ENCODE measurements around the gene SORCS2.

SORCS2 gene

DNA sequence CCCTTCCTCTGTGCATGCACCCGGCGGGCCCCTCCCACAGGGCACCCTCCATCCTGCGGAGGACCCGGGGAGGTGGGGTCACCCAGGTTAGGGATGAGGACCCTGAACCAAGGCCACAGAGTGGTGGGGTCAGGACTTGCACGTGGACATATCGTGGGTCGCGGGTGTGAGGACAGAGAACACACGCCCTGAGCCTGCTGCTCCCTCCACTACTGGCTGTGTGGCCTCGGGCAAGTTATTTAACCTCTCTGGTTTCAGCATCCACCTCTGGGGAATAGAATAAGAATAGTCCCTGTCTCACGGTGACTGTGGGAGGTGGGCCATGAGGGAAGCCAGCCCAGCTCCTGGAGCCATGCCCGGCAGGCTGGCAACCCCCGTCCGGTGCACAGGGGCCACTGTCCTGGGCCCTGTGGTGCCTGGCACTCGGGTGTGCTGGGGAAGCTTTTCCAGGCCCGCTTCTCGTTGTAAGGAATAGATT is 237.3 kb downstream of the SORCS2 start (continued):
- TF ChIP-seq, protein P1, sequence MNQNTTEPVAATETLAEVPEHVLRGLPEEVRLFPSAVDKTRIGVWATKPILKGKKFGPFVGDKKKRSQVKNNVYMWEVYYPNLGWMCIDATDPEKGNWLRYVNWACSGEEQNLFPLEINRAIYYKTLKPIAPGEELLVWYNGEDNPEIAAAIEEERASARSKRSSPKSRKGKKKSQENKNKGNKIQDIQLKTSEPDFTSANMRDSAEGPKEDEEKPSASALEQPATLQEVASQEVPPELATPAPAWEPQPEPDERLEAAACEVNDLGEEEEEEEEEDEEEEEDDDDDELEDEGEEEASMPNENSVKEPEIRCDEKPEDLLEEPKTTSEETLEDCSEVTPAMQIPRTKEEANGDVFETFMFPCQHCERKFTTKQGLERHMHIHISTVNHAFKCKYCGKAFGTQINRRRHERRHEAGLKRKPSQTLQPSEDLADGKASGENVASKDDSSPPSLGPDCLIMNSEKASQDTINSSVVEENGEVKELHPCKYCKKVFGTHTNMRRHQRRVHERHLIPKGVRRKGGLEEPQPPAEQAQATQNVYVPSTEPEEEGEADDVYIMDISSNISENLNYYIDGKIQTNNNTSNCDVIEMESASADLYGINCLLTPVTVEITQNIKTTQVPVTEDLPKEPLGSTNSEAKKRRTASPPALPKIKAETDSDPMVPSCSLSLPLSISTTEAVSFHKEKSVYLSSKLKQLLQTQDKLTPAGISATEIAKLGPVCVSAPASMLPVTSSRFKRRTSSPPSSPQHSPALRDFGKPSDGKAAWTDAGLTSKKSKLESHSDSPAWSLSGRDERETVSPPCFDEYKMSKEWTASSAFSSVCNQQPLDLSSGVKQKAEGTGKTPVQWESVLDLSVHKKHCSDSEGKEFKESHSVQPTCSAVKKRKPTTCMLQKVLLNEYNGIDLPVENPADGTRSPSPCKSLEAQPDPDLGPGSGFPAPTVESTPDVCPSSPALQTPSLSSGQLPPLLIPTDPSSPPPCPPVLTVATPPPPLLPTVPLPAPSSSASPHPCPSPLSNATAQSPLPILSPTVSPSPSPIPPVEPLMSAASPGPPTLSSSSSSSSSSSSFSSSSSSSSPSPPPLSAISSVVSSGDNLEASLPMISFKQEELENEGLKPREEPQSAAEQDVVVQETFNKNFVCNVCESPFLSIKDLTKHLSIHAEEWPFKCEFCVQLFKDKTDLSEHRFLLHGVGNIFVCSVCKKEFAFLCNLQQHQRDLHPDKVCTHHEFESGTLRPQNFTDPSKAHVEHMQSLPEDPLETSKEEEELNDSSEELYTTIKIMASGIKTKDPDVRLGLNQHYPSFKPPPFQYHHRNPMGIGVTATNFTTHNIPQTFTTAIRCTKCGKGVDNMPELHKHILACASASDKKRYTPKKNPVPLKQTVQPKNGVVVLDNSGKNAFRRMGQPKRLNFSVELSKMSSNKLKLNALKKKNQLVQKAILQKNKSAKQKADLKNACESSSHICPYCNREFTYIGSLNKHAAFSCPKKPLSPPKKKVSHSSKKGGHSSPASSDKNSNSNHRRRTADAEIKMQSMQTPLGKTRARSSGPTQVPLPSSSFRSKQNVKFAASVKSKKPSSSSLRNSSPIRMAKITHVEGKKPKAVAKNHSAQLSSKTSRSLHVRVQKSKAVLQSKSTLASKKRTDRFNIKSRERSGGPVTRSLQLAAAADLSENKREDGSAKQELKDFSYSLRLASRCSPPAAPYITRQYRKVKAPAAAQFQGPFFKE (tag by site-specific recombination; IDR thresholded peaks at IDR 0.05; ENCODE audit: borderline replicate concordance) = no peak
- TF ChIP-seq, protein P2, sequence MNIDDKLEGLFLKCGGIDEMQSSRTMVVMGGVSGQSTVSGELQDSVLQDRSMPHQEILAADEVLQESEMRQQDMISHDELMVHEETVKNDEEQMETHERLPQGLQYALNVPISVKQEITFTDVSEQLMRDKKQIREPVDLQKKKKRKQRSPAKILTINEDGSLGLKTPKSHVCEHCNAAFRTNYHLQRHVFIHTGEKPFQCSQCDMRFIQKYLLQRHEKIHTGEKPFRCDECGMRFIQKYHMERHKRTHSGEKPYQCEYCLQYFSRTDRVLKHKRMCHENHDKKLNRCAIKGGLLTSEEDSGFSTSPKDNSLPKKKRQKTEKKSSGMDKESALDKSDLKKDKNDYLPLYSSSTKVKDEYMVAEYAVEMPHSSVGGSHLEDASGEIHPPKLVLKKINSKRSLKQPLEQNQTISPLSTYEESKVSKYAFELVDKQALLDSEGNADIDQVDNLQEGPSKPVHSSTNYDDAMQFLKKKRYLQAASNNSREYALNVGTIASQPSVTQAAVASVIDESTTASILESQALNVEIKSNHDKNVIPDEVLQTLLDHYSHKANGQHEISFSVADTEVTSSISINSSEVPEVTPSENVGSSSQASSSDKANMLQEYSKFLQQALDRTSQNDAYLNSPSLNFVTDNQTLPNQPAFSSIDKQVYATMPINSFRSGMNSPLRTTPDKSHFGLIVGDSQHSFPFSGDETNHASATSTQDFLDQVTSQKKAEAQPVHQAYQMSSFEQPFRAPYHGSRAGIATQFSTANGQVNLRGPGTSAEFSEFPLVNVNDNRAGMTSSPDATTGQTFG (tag by site-specific recombination; IDR thresholded peaks at IDR 0.05; ENCODE audit: borderline replicate concordance) = no peak
- TF ChIP-seq ZFP3 (tag by site-specific recombination; IDR thresholded peaks at IDR 0.05; ENCODE audit: low read depth) (no peak), WT1 (tag by site-specific recombination; IDR thresholded peaks at IDR 0.05) (no peak), ZNF514 (tag by site-specific recombination; IDR thresholded peaks at IDR 0.05) (no peak)

DNA sequence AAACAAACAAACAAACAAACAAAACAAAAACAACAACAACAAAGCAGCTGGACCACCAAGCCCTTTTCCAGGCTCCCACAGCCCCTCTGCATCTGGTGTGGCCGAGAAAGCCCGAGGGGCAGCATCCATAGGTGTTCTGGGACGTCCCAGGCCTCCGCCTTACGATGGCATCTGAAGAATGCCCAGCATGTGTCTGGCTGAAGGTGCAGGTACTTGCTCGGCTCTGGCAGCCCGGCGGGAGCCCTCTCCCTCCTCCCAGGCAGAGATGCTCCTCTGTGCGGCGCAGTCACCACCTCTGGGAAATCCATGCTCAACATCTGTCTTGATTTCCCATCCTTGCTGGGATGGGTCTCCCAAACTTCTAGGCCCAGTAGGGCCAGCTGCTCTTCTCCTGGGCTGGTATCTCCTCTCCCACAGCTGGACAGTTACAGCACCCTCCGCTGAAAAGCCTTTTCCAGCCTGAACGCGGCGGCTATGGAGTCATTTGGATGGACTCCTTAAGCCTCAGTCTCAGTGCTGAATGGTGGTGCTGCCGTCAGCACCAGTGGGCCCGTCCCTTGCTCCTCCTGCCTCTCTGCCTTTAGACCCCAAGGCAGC is 238.1 kb downstream of the SORCS2 start:
- no peaks in the 10 kb centered on the region for H3K9me3 ChIP-seq (ENCODE audit: control insufficient read depth, insufficient read depth, low read depth, low read length)
- CTCF ChIA-PET = interaction anchor here (0.6 kb wide), 1 partner anchor 345 kb away, joined by 4 read pairs; no protein-coding TSS in a partner anchor
- POLR2A ChIA-PET = no interaction called here
- H3K36me3 ChIP-seq (ENCODE audit: control insufficient read depth in 2 of 2, insufficient read depth in 1 of 2, low read length in 2 of 2) = no peaks in the 10 kb centered on the region
- no peak for TF ChIP-seq BCL11A (tag by site-specific recombination; IDR thresholded peaks at IDR 0.05; ENCODE audit: low read depth)
- TF ChIP-seq, protein P3, sequence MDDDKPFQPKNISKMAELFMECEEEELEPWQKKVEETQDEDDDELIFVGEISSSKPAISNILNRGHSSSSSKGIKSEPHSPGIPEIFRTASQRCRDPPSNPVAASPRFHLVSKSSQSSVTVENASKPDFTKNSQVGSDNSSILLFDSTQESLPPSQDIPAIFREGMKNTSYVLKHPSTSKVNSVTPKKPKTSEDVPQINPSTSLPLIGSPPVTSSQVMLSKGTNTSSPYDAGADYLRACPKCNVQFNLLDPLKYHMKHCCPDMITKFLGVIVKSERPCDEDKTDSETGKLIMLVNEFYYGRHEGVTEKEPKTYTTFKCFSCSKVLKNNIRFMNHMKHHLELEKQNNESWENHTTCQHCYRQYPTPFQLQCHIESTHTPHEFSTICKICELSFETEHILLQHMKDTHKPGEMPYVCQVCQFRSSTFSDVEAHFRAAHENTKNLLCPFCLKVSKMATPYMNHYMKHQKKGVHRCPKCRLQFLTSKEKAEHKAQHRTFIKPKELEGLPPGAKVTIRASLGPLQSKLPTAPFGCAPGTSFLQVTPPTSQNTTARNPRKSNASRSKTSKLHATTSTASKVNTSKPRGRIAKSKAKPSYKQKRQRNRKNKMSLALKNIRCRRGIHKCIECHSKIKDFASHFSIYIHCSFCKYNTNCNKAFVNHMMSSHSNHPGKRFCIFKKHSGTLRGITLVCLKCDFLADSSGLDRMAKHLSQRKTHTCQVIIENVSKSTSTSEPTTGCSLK (tag by site-specific recombination; IDR thresholded peaks at IDR 0.05) = no peak
- no peak for TF ChIP-seq ZNF211 (tag by site-specific recombination; IDR thresholded peaks at IDR 0.05; ENCODE audit: low read depth)
- no peak overlapping the region for H3K4me3 ChIP-seq (ENCODE audit: low read depth, low read length)
- H3K4me1 ChIP-seq (ENCODE audit: control insufficient read depth, insufficient read depth, low read length) = no peaks in the 10 kb centered on the region
- H3K27ac ChIP-seq (ENCODE audit: extremely low read depth, low read depth, low read length) = no peak overlapping the region

DNA sequence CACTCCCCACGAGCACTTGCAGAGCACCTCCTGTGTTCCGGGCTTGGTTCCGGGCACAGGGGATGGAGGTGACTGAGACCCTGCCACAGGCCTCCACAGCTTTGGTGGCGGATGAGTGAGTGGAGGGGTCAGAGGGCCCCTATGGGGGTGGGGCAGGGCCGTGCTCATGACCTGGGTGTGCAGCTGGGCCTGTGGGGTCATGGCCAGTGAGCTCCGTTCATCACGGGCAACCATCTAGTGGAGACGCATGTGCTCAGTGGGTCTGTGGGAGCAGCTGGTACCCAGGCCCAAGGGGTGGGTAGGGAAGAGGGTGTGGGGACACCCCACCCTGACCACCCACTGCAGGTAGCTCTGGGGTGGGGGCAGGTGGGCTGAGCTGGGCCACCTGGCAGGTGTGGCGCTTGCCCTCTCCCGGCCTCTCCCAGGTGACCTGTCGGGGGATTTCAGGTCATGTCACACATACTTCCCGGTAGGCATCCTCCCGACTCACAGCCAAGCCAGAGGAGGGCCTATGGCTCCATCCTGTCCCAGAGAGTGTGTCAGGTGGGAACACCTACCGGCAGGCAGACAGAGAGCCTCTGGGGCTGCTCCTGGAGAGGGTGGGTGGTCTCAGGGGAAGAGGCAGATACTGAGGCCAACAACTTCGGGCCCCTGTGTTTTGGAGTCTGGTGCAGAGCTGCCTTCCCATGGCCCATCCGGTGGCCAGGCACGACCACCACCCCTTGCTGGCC is 238.8 kb downstream of the SORCS2 start:
- CTCF ChIA-PET = interaction anchor here (0.5 kb wide), 1 partner anchor 49 kb away, joined by 3 read pairs; no protein-coding TSS in a partner anchor

More for the DNA sequence above, 238.8 kb downstream of the SORCS2 start:
- no peak for TF ChIP-seq ZNF600 (tag by site-specific recombination; IDR thresholded peaks at IDR 0.05)
- TF ChIP-seq, protein P4, sequence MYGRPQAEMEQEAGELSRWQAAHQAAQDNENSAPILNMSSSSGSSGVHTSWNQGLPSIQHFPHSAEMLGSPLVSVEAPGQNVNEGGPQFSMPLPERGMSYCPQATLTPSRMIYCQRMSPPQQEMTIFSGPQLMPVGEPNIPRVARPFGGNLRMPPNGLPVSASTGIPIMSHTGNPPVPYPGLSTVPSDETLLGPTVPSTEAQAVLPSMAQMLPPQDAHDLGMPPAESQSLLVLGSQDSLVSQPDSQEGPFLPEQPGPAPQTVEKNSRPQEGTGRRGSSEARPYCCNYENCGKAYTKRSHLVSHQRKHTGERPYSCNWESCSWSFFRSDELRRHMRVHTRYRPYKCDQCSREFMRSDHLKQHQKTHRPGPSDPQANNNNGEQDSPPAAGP (tag by site-specific recombination; IDR thresholded peaks at IDR 0.05) = no peak
- no peaks in the 10 kb centered on the region for H3K36me3 ChIP-seq (ENCODE audit: control insufficient read depth in 2 of 2, insufficient read depth in 1 of 2, low read length in 2 of 2)
- no peaks in the 10 kb centered on the region for H3K4me1 ChIP-seq (ENCODE audit: control insufficient read depth, insufficient read depth, low read length)
- POLR2A ChIA-PET = no interaction called here
- H3K4me3 ChIP-seq (ENCODE audit: low read depth, low read length) = no peak overlapping the region
- H3K9me3 ChIP-seq (ENCODE audit: control insufficient read depth, insufficient read depth, low read depth, low read length) = no peaks in the 10 kb centered on the region
- no peak overlapping the region for H3K27ac ChIP-seq (ENCODE audit: extremely low read depth, low read depth, low read length)

Measured in HEK293 (cell line).